ENCODE measurements around the gene EPSTI1.
"Not testable (repeated sequence)": the region's sequence is repeated elsewhere in the genome, so short reads cannot be mapped to it uniquely, and the experiment has no call there.

EPSTI1 gene

GRCh38 chr13:42893214-42893671 is 98.8 kb downstream of the EPSTI1 start:
- no peak for DNase-seq (ENCODE audit: low read depth)

GRCh38 chr13:42892760-42893159 is 99.3 kb downstream of the EPSTI1 start:
- DNase-seq (ENCODE audit: low read depth), result no peak

GRCh38 chr13:42891591-42891990 is 100.5 kb downstream of the EPSTI1 start:
- DNase-seq (ENCODE audit: low read depth), result no peak

- DNase-seq (ENCODE audit: low read depth), result no peak
Observed at GRCh38 chr13:42885325-42885724, 106.7 kb downstream of the EPSTI1 start.

GRCh38 chr13:42883771-42884467 is 108.1 kb downstream of the EPSTI1 start:
- DNase-seq (ENCODE audit: low read depth), result no peak

GRCh38 chr13:42883142-42883541 is 108.9 kb downstream of the EPSTI1 start:
- DNase-seq (ENCODE audit: low read depth), result no peak

- DNase-seq (ENCODE audit: low read depth), result no peak
Observed at GRCh38 chr13:42880056-42880605, 111.9 kb downstream of the EPSTI1 start.

- DNase-seq (ENCODE audit: low read depth), result no peak
Observed at GRCh38 chr13:42878721-42879120, 113.3 kb downstream of the EPSTI1 start.

GRCh38 chr13:42876887-42877545 is 115.0 kb downstream of the EPSTI1 start:
- DNase-seq (ENCODE audit: low read depth), result no peak

GRCh38 chr13:42876270-42876714 is 115.7 kb downstream of the EPSTI1 start:
- no peak for DNase-seq (ENCODE audit: low read depth)

GRCh38 chr13:42875475-42876269 is 116.4 kb downstream of the EPSTI1 start:
- no peak for DNase-seq (ENCODE audit: low read depth)

GRCh38 chr13:42874221-42874620 is 117.8 kb downstream of the EPSTI1 start:
- DNase-seq (ENCODE audit: low read depth), result no peak

GRCh38 chr13:42873081-42873480 is 119.0 kb downstream of the EPSTI1 start:
- DNase-seq (ENCODE audit: low read depth), result no peak

GRCh38 chr13:42867232-42867631 is 124.8 kb downstream of the EPSTI1 start:
- DNase-seq (ENCODE audit: low read depth), result no peak

GRCh38 chr13:42865768-42866102 is 126.3 kb downstream of the EPSTI1 start:
- DNase-seq (ENCODE audit: low read depth), result no peak

- DNase-seq (ENCODE audit: low read depth), result no peak
Observed at GRCh38 chr13:42864952-42865767, 126.9 kb downstream of the EPSTI1 start.

- not testable (repeated sequence) for DNase-seq (ENCODE audit: low read depth)
Observed at GRCh38 chr13:42862370-42862769, 129.7 kb downstream of the EPSTI1 start.

GRCh38 chr13:42860485-42860884 is 131.6 kb downstream of the EPSTI1 start:
- no peak for DNase-seq (ENCODE audit: low read depth)

- no peak for DNase-seq (ENCODE audit: low read depth)
Observed at GRCh38 chr13:42859760-42860159, 132.3 kb downstream of the EPSTI1 start.

GRCh38 chr13:42855410-42855809 is 136.6 kb downstream of the EPSTI1 start:
- no peak for DNase-seq (ENCODE audit: low read depth)

- no peak for DNase-seq (ENCODE audit: low read depth)
Observed at GRCh38 chr13:42852136-42852535, 139.9 kb downstream of the EPSTI1 start.

- DNase-seq (ENCODE audit: low read depth), result no peak
Observed at GRCh38 chr13:42849200-42849599, 142.8 kb downstream of the EPSTI1 start.

All from activated T-helper 1 cell treated with Interleukin-2 at 50 U/mL for 16 hours (primary cell).